NCI-H1930 (cell line): ENCODE measurements around the gene ATP7A.
"Not testable (repeated sequence)": the region's sequence is repeated elsewhere in the genome, so short reads cannot be mapped to it uniquely, and the experiment has no call there.

Experiments used
- DNase-seq, 2 experiments: peaks; one replicate each; lab custom pipeline; 2025; lab: John Stamatoyannopoulos, UW

ATP7A gene

GRCh38 chrX:77910108-77910840 is at the start of gene ATP7A:
Gene ATP7A (plus strand): TSS chrX:77910693. CDS start chrX:77971642, 60,949 bp downstream.
- DNase-seq: peak; percentile 59 to 68

- no peak for DNase-seq
Measured at GRCh38 chrX:77875372-77875771, 35.1 kb upstream of the ATP7A start.

GRCh38 chrX:77881418-77881817 is 29.1 kb upstream of the ATP7A start:
- DNase-seq: not testable (repeated sequence)

GRCh38 chrX:77892887-77893286 is 17.6 kb upstream of the ATP7A start:
- no peak for DNase-seq

GRCh38 chrX:77893713-77894112 is 16.8 kb upstream of the ATP7A start:
- DNase-seq: no peak

- peak; percentile 80 to 85 for DNase-seq
Measured at GRCh38 chrX:77894921-77895886, 15.3 kb upstream of the ATP7A start, which contains the start of gene MAGT1. Gene MAGT1 (minus strand): TSS chrX:77895435. CDS start chrX:77895410, 25 bp downstream.

- DNase-seq: peak; percentile 60 to 84
Measured at GRCh38 chrX:77899081-77899828, 11.2 kb upstream of the ATP7A start, which contains the start of gene COX7B. Gene COX7B (plus strand): TSS chrX:77899468. CDS start chrX:77899554, 86 bp downstream.

- DNase-seq: no peak
Measured at GRCh38 chrX:77900688-77901087, 9.8 kb upstream of the ATP7A start.

GRCh38 chrX:77901506-77901905 is 9.0 kb upstream of the ATP7A start:
- DNase-seq: no peak

GRCh38 chrX:77917294-77917933 is 6.9 kb downstream of the ATP7A start:
- no peak for DNase-seq

- DNase-seq: no peak
Measured at GRCh38 chrX:77918568-77918967, 8.1 kb downstream of the ATP7A start.

- not testable (repeated sequence) for DNase-seq
Measured at GRCh38 chrX:77919370-77919769, 8.9 kb downstream of the ATP7A start.

GRCh38 chrX:77922787-77923186 is 12.3 kb downstream of the ATP7A start:
- no peak for DNase-seq

- DNase-seq: no peak
Measured at GRCh38 chrX:77924320-77924859, 13.9 kb downstream of the ATP7A start.

GRCh38 chrX:77925764-77926163 is 15.3 kb downstream of the ATP7A start:
- DNase-seq: no peak

GRCh38 chrX:77930581-77930980 is 20.1 kb downstream of the ATP7A start:
- DNase-seq: no peak

- no peak for DNase-seq
Measured at GRCh38 chrX:77935886-77936285, 25.4 kb downstream of the ATP7A start.

- DNase-seq: no peak
Measured at GRCh38 chrX:77936299-77936698, 25.8 kb downstream of the ATP7A start.

GRCh38 chrX:77937291-77937690 is 26.8 kb downstream of the ATP7A start:
- DNase-seq: no peak

GRCh38 chrX:77938083-77938680 is 27.7 kb downstream of the ATP7A start:
- no peak for DNase-seq

- DNase-seq: not testable (repeated sequence)
Measured at GRCh38 chrX:77945031-77945430, 34.5 kb downstream of the ATP7A start.
